ENCODE data around the gene CCDC69.

Gene CCDC69

GRCh38 chr5:151199581-151200185 is 24.2 kb downstream of the CCDC69 start:
- TF ChIP-seq GATA2 (IDR thresholded peaks at IDR 0.05; ENCODE audit: low read depth, low read length) = no peak
- TF ChIP-seq GATA3 (IDR thresholded peaks at IDR 0.05; ENCODE audit: low read depth, low read length) = no peak

GRCh38 chr5:151198861-151199260 is 25.0 kb downstream of the CCDC69 start:
- no peak for TF ChIP-seq GATA3 (IDR thresholded peaks at IDR 0.05; ENCODE audit: low read depth, low read length)
- TF ChIP-seq GATA2 (IDR thresholded peaks at IDR 0.05; ENCODE audit: low read depth, low read length) = no peak

GRCh38 chr5:151196556-151197290 is 27.2 kb downstream of the CCDC69 start:
- TF ChIP-seq GATA2 (IDR thresholded peaks at IDR 0.05; ENCODE audit: low read depth, low read length) (no peak), GATA3 (IDR thresholded peaks at IDR 0.05; ENCODE audit: low read depth, low read length) (no peak)

- TF ChIP-seq GATA3 (IDR thresholded peaks at IDR 0.05; ENCODE audit: low read depth, low read length) = no peak
- no peak for TF ChIP-seq GATA2 (IDR thresholded peaks at IDR 0.05; ENCODE audit: low read depth, low read length)
Observed at GRCh38 chr5:151195622-151196021, 28.3 kb downstream of the CCDC69 start.

- TF ChIP-seq GATA3 (IDR thresholded peaks at IDR 0.05; ENCODE audit: low read depth, low read length) = no peak
- TF ChIP-seq GATA2 (IDR thresholded peaks at IDR 0.05; ENCODE audit: low read depth, low read length) = no peak
Observed at GRCh38 chr5:151192626-151193025, 31.3 kb downstream of the CCDC69 start.

GRCh38 chr5:151191661-151192060 is 32.2 kb downstream of the CCDC69 start:
- no peak for TF ChIP-seq GATA3 (IDR thresholded peaks at IDR 0.05; ENCODE audit: low read depth, low read length)
- TF ChIP-seq GATA2 (IDR thresholded peaks at IDR 0.05; ENCODE audit: low read depth, low read length) = no peak

GRCh38 chr5:151189151-151189550 is 34.7 kb downstream of the CCDC69 start:
- TF ChIP-seq GATA2 (IDR thresholded peaks at IDR 0.05; ENCODE audit: low read depth, low read length) (no peak), GATA3 (IDR thresholded peaks at IDR 0.05; ENCODE audit: low read depth, low read length) (no peak)

- TF ChIP-seq GATA2 (IDR thresholded peaks at IDR 0.05; ENCODE audit: low read depth, low read length) (no peak), GATA3 (IDR thresholded peaks at IDR 0.05; ENCODE audit: low read depth, low read length) (no peak)
Observed at GRCh38 chr5:151186538-151186937, 37.4 kb downstream of the CCDC69 start.

- TF ChIP-seq GATA3 (IDR thresholded peaks at IDR 0.05; ENCODE audit: low read depth, low read length) (no peak), GATA2 (IDR thresholded peaks at IDR 0.05; ENCODE audit: low read depth, low read length) (no peak)
Observed at GRCh38 chr5:151186052-151186451, 37.8 kb downstream of the CCDC69 start.

- no peak for TF ChIP-seq GATA3 (IDR thresholded peaks at IDR 0.05; ENCODE audit: low read depth, low read length)
- TF ChIP-seq GATA2 (IDR thresholded peaks at IDR 0.05; ENCODE audit: low read depth, low read length) = no peak
Observed at GRCh38 chr5:151184316-151185042, 39.4 kb downstream of the CCDC69 start.

- TF ChIP-seq GATA3 (IDR thresholded peaks at IDR 0.05; ENCODE audit: low read depth, low read length) = no peak
- no peak for TF ChIP-seq GATA2 (IDR thresholded peaks at IDR 0.05; ENCODE audit: low read depth, low read length)
Observed at GRCh38 chr5:151183456-151184245, 40.2 kb downstream of the CCDC69 start.

GRCh38 chr5:151182976-151183375 is 40.9 kb downstream of the CCDC69 start:
- TF ChIP-seq GATA2 (IDR thresholded peaks at IDR 0.05; ENCODE audit: low read depth, low read length) = no peak
- no peak for TF ChIP-seq GATA3 (IDR thresholded peaks at IDR 0.05; ENCODE audit: low read depth, low read length)

GRCh38 chr5:151182524-151182900 is 41.4 kb downstream of the CCDC69 start:
- no peak for TF ChIP-seq GATA3 (IDR thresholded peaks at IDR 0.05; ENCODE audit: low read depth, low read length)
